IMR-90 (cell line): ENCODE results near the gene FFAR2.

ENCODE experiments used
- CTCF ChIP-seq: conservative IDR thresholded peaks from 2 replicates; pipeline ENCODE4 v1.5.1; 2012; ENCODE audit warnings: mild to moderate bottlenecking, low read depth, low read length, improper control_type of control experiment
- ELK1 ChIP-seq: fragments of 150-350 bp; IDR thresholded peaks from 2 replicates; pipeline ENCODE4 v1.6.1; 2016; ENCODE audit warnings: low read depth, mild to moderate bottlenecking, low read length, moderate library complexity, borderline replicate concordance
- FOS ChIP-seq: fragments of 150-350 bp; IDR thresholded peaks from 2 replicates; pipeline ENCODE4 v1.6.1; 2016; ENCODE audit warnings: low read depth, low read length
- MAFK ChIP-seq: IDR thresholded peaks from 2 replicates; pipeline ENCODE4 v1.6.1; 2012; ENCODE audit warnings: low read depth, low read length, improper control_type of control experiment
- MAZ ChIP-seq: IDR thresholded peaks from 2 replicates; pipeline ENCODE4 v1.6.1; 2012; ENCODE audit warnings: low read depth, mild to moderate bottlenecking, low read length, improper control_type of control experiment, moderate library complexity, borderline replicate concordance
- POLR2A ChIP-seq: IDR thresholded peaks from 2 replicates; pipeline ENCODE4 v1.6.1; 2012; ENCODE audit warnings: mild to moderate bottlenecking, low read depth, low read length
- RAD21 ChIP-seq: IDR thresholded peaks from 2 replicates; pipeline ENCODE4 v1.6.1; 2012; ENCODE audit warnings: low read length, improper control_type of control experiment
- SMC3 ChIP-seq: fragments of 150-350 bp; IDR thresholded peaks from 2 replicates; pipeline ENCODE4 v1.6.1; 2016; ENCODE audit warnings: low read depth, mild to moderate bottlenecking, antibody characterized with exemption, low read length, moderate library complexity

GRCh38 chr19:35439921-35440320 is 8.1 kb upstream of the FFAR2 start:
- TF ChIP-seq SMC3: no peak
- no peak for TF ChIP-seq CTCF
- no peak for TF ChIP-seq MAFK
- no peak for TF ChIP-seq ELK1
- no peak for TF ChIP-seq RAD21
- no peak for TF ChIP-seq POLR2A
- no peak for TF ChIP-seq MAZ
- no peak for TF ChIP-seq FOS
